Mucosa of gallbladder (tissue), 1 donor: Measurements from ENCODE around the gene GHRH. TPM values are rescaled to one million over a fixed set of nuclear protein-coding genes. Genes with fewer than 3 reads are reported as not detected.

Source experiments
- DNase-seq: peaks from one replicate; pipeline ENCODE4 v3.0.0-alpha.2; 2020; ENCODE audit warnings: low spot score
- total RNA-seq: library from RNA; stranded (reverse); gene quantifications from one replicate; pipeline ENCODE4 v1.2.1, GENCODE V29; 2021
- donor health status: DM: no; HTN: no; CAD: no.

GHRH gene
- total RNA-seq, 1 donor from 2014 or later, result not detected

- DNase-seq, result no peak
Measured at GRCh38 chr20:37290158-37290810, 28.7 kb upstream of the GHRH start.

GRCh38 chr20:37288091-37288490 lies 26.5 kb upstream of the GHRH start:
- no peak for DNase-seq

GRCh38 chr20:37285664-37286374 lies 24.2 kb upstream of the GHRH start:
- DNase-seq, result no peak

- DNase-seq, result no peak
Measured at GRCh38 chr20:37284691-37285161, 23.1 kb upstream of the GHRH start.

GRCh38 chr20:37283530-37284195 lies 22.0 kb upstream of the GHRH start:
- peak; percentile 68 for DNase-seq

- DNase-seq, result peak; percentile 39
Measured at GRCh38 chr20:37282556-37282955, 20.9 kb upstream of the GHRH start.

GRCh38 chr20:37280403-37280802 lies 18.8 kb upstream of the GHRH start:
- DNase-seq, result no peak

- DNase-seq, result no peak
Measured at GRCh38 chr20:37279820-37280219, 18.2 kb upstream of the GHRH start.

- DNase-seq, result no peak
Measured at GRCh38 chr20:37278966-37279590, 17.5 kb upstream of the GHRH start.

GRCh38 chr20:37277253-37277593 lies 15.6 kb upstream of the GHRH start:
- DNase-seq, result no peak

GRCh38 chr20:37276494-37277252 lies 15.1 kb upstream of the GHRH start:
- peak; percentile 73 for DNase-seq

- DNase-seq, result no peak
Measured at GRCh38 chr20:37274851-37275524, 13.4 kb upstream of the GHRH start.

- no peak for DNase-seq
Measured at GRCh38 chr20:37273988-37274387, 12.4 kb upstream of the GHRH start.

GRCh38 chr20:37271421-37271768 lies 9.8 kb upstream of the GHRH start:
- DNase-seq, result no peak

GRCh38 chr20:37270576-37271420 lies 9.2 kb upstream of the GHRH start:
- DNase-seq, result no peak

GRCh38 chr20:37267667-37268313 lies 6.2 kb upstream of the GHRH start:
- DNase-seq, result no peak

GRCh38 chr20:37266940-37267666 lies 5.5 kb upstream of the GHRH start:
- no peak for DNase-seq

GRCh38 chr20:37265152-37265551 lies 3.5 kb upstream of the GHRH start:
- no peak for DNase-seq

GRCh38 chr20:37263686-37264085 lies 2.1 kb upstream of the GHRH start:
- no peak for DNase-seq
